HUES48 (cell line): Measurements from ENCODE around the gene WDR70.

ENCODE experiments used
- H3K27ac ChIP-seq: one replicate; pipeline ENCODE4 v1.7.0; 2013; ENCODE audit warnings: low read depth, low read length, inconsistent platforms
- H3K27me3 ChIP-seq: 2 replicates; pipeline ENCODE4 v1.6.1; 2013; ENCODE audit warnings: mild to moderate bottlenecking, low read length; ENCODE audit not compliant: control insufficient read depth, insufficient read depth
- H3K36me3 ChIP-seq: 2 replicates; pipeline ENCODE4 v1.6.1; 2013; ENCODE audit warnings: low read length; ENCODE audit not compliant: control insufficient read depth, insufficient read depth
- H3K4me1 ChIP-seq: 2 replicates; pipeline ENCODE4 v1.6.1; 2013; ENCODE audit warnings: mild to moderate bottlenecking, low read length; ENCODE audit not compliant: control insufficient read depth, insufficient read depth
- H3K4me3 ChIP-seq: 2 replicates; pipeline ENCODE4 v1.5.1; 2013; ENCODE audit warnings: mild to moderate bottlenecking, low read depth, low read length
- H3K9ac ChIP-seq: 2 replicates; pipeline ENCODE4 v1.6.1; 2013; ENCODE audit warnings: mild to moderate bottlenecking, low read depth, low read length, moderate library complexity
- H3K9me3 ChIP-seq: 2 replicates; pipeline ENCODE4 v1.6.1; 2013; ENCODE audit warnings: low read length; ENCODE audit not compliant: control insufficient read depth, insufficient read depth

Gene WDR70

DNA sequence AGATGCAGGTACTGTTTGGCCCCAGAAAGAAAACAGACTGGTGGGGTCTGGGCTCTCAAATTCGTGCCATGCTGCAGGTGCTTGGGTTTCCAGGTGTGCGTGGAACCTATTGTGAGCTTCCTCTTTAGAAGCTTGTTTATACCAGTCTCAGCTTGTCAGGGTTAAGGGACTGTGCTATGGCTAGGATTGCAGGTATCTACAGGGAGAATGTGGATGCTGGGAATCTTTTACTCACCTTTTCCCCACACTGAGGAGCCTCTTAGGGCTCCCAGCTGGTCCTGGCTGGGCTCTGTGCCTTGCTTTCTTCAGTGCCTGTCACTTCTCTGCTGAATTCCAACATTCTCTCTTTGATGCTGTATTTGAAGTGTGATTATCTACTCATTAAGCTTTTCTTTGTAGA lies 111.8 kb downstream of the WDR70 start:
- Histone ChIP-seq H3K9me3 (no peaks in the 10 kb centered on the region), H3K4me1 (no peaks in the 10 kb centered on the region), H3K9ac (no peak overlapping the region), H3K27me3 (no peaks in the 10 kb centered on the region), H3K27ac (no peak overlapping the region), H3K36me3 (no peaks in the 10 kb centered on the region), H3K4me3 (no peak overlapping the region)

DNA sequence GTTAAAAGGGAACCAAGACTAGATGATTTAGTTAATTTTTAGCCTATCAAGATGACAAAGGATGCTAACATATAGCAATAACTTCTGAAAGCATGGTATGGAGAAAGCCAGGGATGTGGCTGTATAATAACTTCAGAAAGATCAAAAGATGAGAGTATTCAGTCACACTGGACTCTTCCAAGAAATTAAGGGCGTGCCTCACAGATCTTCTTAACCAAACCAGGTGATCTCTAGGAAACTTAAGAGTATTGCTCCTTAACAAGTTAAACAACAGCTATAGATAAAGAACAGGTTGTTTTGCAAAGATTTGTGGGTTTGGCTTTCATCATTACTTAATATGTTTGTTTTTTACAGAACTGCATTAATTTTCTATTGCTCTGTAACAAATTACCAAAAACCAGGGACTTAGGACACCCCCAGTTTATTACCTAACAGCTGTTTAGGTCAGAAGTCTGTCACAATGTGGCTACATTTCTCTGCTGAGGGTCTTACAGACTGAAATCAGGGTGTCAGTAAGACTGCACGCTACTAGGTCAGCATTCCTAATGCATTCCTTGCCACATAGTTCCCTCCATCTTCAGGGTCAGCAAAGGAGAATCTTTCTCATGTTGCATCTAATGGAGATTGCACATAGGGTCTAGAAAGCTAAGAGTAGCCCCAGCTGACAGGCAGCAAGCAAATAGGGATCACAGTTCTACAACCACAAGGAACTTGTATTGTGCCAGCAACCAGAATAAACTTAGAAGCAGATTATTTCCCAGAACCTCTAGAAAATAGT lies 113.8 kb downstream of the WDR70 start:
- Histone ChIP-seq H3K4me1 (no peaks in the 10 kb centered on the region), H3K9ac (no peak overlapping the region), H3K27ac (no peak overlapping the region), H3K27me3 (no peaks in the 10 kb centered on the region), H3K36me3 (no peaks in the 10 kb centered on the region), H3K4me3 (no peak overlapping the region), H3K9me3 (no peaks in the 10 kb centered on the region)

DNA sequence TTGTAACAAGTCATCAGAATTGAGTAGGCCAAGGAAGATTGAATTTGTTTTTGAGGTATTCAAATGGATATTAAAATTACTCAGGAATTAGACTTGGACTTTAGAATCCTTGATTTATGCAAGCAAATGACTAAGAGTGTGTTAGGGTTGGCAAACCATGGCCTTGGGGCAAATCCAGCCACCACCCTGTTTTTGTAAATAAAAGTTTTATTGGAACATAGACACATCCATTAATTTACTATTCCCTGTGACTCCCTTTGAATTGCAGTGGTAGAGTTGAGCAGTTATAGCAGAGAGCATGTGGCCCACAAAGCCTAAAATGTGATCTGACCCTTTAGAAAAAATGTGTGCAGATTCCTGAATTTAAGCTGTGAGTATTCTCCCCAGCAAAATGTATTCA lies 115.6 kb downstream of the WDR70 start:
- H3K27me3 ChIP-seq: no peaks in the 10 kb centered on the region
- H3K4me3 ChIP-seq: no peak overlapping the region
- H3K36me3 ChIP-seq: no peaks in the 10 kb centered on the region
- H3K27ac ChIP-seq: no peak overlapping the region
- no peaks in the 10 kb centered on the region for H3K4me1 ChIP-seq
- H3K9me3 ChIP-seq: no peaks in the 10 kb centered on the region
- H3K9ac ChIP-seq: no peak overlapping the region

DNA sequence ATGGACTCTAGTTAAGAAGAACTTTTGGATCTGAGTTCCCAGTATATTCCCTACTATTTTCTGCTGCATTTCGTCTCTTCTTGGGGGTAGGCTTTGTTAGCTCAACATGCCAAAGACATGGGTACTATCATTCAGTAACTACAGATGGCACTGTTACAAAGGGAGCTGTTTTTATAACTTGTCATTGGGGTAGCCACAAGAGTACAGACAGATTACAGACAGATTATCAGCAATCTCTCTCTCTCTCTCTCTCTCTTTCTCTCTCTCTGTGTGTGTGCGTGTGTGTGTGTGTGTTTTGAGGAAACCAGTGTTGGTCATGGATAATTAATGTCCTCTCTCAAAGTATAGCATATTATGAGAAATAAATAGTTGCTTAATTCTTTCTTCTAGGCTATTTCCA lies 116.1 kb downstream of the WDR70 start:
- H3K9me3 ChIP-seq: no peaks in the 10 kb centered on the region
- H3K4me3 ChIP-seq: no peak overlapping the region
- H3K27me3 ChIP-seq: no peaks in the 10 kb centered on the region
- H3K27ac ChIP-seq: no peak overlapping the region
- no peak overlapping the region for H3K9ac ChIP-seq
- no peaks in the 10 kb centered on the region for H3K4me1 ChIP-seq
- no peaks in the 10 kb centered on the region for H3K36me3 ChIP-seq

DNA sequence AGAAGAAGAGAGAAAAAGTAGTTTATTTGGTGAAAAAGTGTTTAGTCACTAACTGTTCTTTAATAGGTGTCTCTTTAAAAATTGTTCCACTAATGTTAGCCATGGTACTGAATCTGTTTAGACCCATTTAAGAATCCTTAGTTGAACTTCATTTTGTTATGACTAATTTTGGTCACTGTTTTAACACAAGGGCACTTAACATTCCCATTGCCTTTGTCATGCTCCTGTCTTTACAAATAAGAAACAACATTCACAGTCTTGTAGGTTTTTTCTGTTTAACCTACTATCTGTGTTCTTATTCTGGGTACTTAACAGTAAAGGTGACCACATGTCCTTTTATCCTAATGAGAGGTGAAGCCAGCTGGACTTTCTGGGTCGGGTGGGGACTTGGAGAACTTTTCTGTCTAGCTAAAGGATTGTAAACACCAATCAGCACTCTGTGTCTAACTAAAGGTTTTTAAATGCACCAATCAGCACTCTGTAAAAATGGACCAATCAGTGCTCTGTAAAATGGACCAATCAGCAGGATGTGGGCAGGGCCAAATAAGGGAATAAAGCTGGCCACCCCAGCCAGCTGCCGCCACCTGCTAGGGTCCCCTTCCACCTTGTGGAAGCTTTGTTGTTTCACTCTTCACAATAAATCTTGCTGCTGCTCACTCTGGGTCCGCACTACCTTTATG lies 116.7 kb downstream of the WDR70 start:
- no peak overlapping the region for H3K4me3 ChIP-seq
- no peak overlapping the region for H3K27ac ChIP-seq
- no peaks in the 10 kb centered on the region for H3K36me3 ChIP-seq
- no peaks in the 10 kb centered on the region for H3K4me1 ChIP-seq
- H3K27me3 ChIP-seq: no peaks in the 10 kb centered on the region
- H3K9ac ChIP-seq: no peak overlapping the region
- H3K9me3 ChIP-seq: no peaks in the 10 kb centered on the region

DNA sequence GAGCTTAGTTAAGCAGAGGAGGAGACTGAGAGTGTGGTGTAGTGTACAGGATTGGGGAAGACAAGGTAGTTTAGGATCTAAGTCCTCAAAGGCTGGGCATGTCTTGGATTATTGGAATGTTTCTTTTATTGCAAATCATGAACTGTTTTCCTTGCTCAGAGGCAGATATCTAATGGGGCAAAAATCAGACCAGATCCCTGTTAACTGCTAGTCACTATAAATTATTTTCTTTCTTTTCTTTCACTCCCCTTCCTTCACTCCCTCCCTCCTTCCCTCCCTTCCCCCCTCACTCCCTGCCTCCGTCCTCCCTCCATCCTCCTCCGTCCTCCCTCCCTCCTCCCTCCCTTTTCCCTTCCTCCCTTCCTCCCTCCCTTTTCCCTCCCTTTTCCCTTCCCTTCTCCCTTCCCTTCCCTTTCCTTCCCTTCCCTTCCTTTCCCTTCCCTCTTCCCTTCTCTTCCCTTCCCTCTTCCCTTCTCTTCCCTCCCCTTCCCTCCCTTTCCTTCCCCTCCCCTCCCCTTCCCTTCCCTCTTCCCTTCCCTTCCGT lies 117.9 kb downstream of the WDR70 start:
- H3K27me3 ChIP-seq: no peaks in the 10 kb centered on the region
- no peaks in the 10 kb centered on the region for H3K4me1 ChIP-seq
- no peak overlapping the region for H3K27ac ChIP-seq
- H3K4me3 ChIP-seq: no peak overlapping the region
- H3K36me3 ChIP-seq: no peaks in the 10 kb centered on the region
- H3K9me3 ChIP-seq: no peaks in the 10 kb centered on the region
- no peak overlapping the region for H3K9ac ChIP-seq

DNA sequence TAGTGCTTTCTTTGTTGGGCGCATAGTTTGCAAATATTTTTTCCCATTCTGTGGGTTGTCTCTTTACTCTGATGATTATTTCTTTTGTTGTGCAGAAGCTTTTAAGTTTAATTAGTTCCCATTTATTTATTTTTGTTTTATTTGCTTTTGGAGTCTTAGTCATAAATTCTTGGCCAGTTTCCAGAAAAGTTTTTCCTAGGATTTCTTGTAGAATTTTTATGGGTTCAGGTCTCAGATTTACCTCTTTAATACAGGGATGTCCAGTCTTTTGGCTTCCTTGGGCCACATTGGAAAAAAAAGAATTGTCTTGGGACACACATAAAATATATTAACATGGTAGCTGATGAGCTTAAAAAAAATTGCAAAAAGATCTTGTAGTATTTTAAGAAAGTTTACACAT lies 122.0 kb downstream of the WDR70 start:
- Histone ChIP-seq H3K4me1 (peaks cover 8% of the 10 kb centered on the region; the same call in 1 of the 2 replicates), H3K27me3 (no peaks in the 10 kb centered on the region), H3K9me3 (no peaks in the 10 kb centered on the region), H3K4me3 (no peak overlapping the region), H3K9ac (no peak overlapping the region), H3K36me3 (no peaks in the 10 kb centered on the region), H3K27ac (no peak overlapping the region)

DNA sequence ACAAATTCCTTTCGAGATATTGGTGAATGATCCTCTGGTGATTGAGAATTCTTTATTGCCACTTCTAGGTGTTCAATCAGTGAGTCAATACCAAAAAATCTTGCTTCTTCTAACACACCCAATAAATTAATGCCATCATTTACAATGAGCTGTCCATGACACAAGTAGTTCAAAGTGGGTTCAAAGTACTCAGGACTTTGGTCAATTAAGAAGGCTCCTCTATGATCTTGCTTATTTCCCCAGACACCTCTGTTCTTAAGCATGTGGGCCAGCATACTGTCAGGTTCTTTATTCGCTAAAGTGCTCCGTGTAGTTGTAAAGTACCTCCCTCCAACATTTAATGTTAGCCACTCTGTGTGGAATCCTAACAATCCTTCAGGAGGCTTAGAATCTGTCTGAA lies 127.1 kb downstream of the WDR70 start:
- no peaks in the 10 kb centered on the region for H3K36me3 ChIP-seq
- H3K4me3 ChIP-seq: no peak overlapping the region
- no peak overlapping the region for H3K27ac ChIP-seq
- H3K27me3 ChIP-seq: no peaks in the 10 kb centered on the region
- peaks cover 8% of the 10 kb centered on the region; the same call in 1 of the 2 replicates for H3K4me1 ChIP-seq
- no peaks in the 10 kb centered on the region for H3K9me3 ChIP-seq
- no peak overlapping the region for H3K9ac ChIP-seq

DNA sequence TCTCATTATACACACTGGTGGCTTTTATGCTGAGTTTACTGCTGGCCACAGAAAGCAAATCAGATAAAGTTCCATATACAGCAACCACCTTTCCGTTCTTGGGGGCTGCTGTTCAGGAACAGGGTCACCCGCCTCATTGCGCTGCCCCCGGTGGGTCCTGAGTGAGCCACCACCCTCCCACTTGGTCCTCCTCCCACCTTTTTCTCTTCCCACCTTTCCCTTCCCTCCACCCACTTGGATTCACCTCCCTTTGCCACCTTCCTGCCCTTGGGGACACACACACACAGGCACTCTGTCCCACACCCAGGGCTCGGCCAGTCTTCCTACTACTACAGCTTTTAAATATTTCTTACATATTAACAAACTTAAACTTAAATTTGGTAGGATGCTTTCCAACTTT lies 127.6 kb downstream of the WDR70 start:
- H3K4me3 ChIP-seq: no peak overlapping the region
- no peak overlapping the region for H3K9ac ChIP-seq
- peaks cover 8% of the 10 kb centered on the region; the same call in 1 of the 2 replicates for H3K4me1 ChIP-seq
- no peaks in the 10 kb centered on the region for H3K36me3 ChIP-seq
- H3K27ac ChIP-seq: no peak overlapping the region
- no peaks in the 10 kb centered on the region for H3K27me3 ChIP-seq
- H3K9me3 ChIP-seq: no peaks in the 10 kb centered on the region

DNA sequence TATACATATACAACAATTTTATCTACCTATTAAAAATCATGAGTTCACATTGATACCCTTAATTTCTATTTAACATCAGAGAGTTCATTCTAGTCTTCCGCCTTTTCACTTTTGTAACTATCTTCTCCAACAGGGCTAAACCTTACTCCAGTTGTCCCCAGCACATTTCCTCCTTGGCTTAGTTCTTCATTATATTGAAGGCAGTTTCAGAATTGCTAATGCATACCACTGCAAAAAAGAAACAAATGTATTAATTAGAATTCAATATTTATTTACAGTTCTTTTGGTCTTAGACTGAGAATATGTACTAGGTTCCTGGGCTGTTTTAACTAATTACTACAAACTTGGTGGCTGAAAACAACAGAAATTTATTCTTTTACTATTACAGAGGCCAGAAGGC lies 132.5 kb downstream of the WDR70 start:
- H3K4me1 ChIP-seq: no peaks in the 10 kb centered on the region
- H3K27ac ChIP-seq: no peak overlapping the region
- no peaks in the 10 kb centered on the region for H3K27me3 ChIP-seq
- no peak overlapping the region for H3K9ac ChIP-seq
- no peaks in the 10 kb centered on the region for H3K9me3 ChIP-seq
- no peaks in the 10 kb centered on the region for H3K36me3 ChIP-seq
- H3K4me3 ChIP-seq: no peak overlapping the region

DNA sequence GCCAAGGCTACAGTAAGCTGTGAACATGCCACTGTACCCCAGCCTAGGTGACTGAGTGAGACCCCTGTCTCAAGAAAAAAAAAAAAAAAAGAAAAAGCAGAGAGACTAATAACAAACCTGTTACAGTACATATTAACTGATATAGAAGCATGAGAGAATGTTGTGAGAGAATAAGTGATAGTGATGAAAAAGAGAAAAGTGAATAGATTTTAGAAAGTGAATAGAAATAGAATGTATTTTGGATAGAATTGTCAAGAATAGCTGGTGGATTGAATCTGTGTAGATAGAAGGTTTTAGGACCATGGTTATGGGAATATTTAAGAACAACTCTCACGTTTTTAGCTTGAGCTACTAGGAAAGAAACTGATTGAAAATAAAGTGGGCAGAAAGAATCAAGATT lies 135.8 kb downstream of the WDR70 start:
- Histone ChIP-seq H3K9me3 (peaks cover 15% of the 10 kb centered on the region), H3K27me3 (no peaks in the 10 kb centered on the region), H3K27ac (no peak overlapping the region), H3K4me1 (no peaks in the 10 kb centered on the region), H3K9ac (no peak overlapping the region), H3K36me3 (no peaks in the 10 kb centered on the region), H3K4me3 (no peak overlapping the region)
